ENCODE measurements around the gene PHLDA2. TPM values are rescaled to one million over a fixed set of nuclear protein-coding genes. Genes with fewer than 3 reads are reported as not detected.
A peak's percentile ranks its signal among the peaks of the same experiment; 100 is the strongest.

The PHLDA2 gene
- total RNA-seq, 1 donor from 2014 or later = not detected

DNA sequence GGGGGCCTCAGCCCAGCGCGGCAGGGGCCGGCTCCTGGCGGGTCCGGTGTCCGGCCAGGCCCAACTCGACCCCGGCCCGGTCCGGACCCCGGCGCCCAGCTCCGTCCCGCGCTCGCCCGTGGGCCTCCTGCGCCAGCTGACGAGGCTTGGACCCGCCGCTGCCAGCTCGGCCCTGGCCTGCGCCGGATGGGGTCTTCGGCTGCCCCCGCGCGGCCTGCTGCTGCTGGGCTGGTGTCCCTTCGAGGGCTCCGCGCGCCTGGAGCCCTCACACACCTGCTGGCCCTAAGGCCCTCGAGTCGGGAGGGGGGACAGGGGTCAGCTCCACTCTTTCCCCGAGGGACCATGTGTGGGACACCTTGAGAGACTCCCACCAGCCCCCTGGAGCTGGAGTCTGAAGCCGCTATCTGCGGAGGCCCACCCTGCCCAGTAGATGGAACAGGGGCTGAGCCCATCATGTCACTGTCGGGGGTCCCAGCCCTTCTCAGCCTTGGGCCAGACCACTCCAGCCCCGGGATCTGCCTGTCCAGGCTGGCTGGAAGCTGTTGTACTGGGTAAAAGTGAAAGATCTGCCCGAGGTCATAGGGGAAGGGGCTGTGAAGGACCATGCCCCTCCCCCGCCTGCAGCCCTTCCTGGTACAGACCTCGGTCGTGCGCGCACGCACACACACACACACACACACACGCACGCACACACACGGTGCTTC is 42.9 kb downstream of the PHLDA2 start:
- DNase-seq (ENCODE audit: low spot score in 2 of 2) (no peak), FAIRE-seq (no peak)

DNA sequence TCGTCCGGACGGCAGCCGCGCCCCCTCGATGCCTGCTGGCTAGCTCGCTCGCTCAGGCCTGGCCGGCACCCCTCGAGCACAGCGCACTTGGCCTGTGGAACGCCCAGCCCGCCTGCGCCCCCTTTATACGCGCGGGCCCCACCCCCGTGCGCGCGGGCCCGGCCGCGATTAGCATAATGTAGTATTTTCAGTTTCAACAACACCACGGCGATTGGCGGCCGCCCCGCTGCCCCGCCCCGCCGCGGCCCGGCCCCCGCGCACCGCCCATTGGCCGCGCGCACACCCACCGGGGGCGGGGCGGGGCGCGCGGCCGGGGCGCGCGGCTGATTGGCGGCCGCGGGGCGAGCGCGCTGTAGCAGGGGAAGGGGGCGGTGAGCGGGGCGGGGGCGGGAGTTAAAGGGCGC is 43.5 kb downstream of the PHLDA2 start, which contains the start of gene CDKN1C:
Gene CDKN1C (minus strand): TSS at position 98 of the 404 bp plus-strand sequence. CDS start 319 bp downstream, outside the sequence.
- peak; percentile 96 to 98 for DNase-seq (ENCODE audit: low spot score in 2 of 2)
- FAIRE-seq = no peak

DNA sequence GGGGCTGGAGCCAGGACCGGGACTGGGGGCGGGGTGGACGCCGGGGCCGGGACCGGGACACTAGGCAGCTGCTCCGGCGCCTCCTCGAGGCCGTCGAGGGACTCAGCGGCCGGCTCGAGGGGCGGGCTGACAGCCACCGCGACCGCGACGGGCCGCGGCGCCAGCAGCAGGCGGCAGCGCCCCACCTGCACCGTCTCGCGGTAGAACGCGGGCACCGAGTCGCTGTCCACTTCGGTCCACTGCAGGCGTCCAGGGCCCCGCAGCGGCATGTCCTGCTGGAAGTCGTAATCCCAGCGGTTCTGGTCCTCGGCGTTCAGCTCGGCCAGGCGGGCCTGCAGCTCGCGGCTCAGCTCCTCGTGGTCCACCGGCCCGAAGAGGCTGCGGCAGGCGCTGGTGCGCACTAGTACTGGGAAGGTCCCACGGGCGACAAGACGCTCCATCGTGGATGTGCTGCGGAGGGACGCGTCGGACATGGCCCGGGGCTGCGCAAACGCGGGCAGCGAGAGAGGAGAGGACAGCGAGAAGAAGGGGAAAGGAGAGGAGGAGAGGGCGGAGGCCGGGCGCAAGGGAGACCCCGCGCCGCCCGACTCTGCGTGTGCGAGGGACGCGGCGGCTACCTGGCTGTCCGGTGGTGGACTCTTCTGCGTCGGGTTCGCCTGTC is 44.1 kb downstream of the PHLDA2 start:
- peak; percentile 74 to 89 for DNase-seq (ENCODE audit: low spot score in 2 of 2)
- FAIRE-seq = no peak

DNA sequence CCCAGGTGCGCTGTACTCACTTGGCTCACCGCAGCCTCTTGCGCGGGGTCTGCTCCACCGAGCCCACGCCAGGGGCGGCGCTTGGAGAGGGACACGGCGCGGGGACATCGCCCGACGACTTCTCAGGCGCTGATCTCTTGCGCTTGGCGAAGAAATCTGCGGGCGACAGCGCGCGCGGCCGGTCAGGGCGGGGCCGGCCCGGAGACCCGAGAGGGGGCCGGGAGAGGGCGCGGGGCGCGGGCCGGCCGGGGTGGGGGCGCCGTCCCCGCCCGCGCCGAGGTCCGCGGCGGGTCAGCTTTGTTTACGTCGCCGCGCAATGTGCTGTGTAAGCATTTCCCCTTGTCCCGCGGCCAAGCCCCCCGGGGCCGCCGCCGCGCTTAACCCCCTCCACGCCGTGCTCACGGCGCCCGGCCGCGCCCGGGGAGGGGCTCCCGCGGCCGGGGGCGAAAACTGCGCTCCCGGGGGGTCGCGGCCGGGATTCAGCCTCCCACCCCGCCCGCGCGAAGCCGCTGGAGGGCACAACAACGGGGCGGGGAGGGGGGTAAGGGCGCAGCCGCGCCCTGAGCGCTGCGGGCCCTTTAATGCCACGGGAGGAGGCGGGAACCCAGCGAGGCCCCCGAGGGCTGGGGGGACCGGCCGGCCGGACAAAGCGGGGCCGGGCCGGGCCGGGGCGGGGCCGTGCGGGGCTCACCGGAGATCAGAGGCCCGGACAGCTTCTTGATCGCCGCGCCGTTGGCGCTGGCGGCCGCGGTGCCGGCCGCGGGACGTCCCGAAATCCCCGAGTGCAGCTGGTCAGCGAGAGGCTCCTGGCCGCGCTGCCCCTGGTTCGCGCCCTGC is 45.0 kb downstream of the PHLDA2 start:
- DNase-seq (ENCODE audit: low spot score in 2 of 2) = peak in 1 of 2 donors; percentile 82
- no peak for FAIRE-seq

DNA sequence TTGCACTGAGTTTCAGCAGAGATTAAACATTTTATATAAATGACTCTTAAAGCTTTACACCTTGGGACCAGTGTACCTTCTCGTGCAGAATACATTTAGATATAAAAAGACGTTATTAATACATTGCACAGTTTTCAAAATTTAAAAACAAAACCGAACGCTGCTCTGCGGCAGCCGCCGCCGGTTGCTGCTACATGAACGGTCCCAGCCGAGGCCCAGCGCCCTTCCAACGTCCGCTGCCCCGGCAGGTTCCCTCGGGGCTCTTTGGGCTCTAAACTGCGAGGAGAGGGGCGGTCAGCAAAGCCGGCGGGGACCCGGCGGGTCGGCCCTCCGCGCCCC is 45.6 kb downstream of the PHLDA2 start:
- FAIRE-seq = no peak
- no peak for DNase-seq (ENCODE audit: low spot score in 2 of 2)

DNA sequence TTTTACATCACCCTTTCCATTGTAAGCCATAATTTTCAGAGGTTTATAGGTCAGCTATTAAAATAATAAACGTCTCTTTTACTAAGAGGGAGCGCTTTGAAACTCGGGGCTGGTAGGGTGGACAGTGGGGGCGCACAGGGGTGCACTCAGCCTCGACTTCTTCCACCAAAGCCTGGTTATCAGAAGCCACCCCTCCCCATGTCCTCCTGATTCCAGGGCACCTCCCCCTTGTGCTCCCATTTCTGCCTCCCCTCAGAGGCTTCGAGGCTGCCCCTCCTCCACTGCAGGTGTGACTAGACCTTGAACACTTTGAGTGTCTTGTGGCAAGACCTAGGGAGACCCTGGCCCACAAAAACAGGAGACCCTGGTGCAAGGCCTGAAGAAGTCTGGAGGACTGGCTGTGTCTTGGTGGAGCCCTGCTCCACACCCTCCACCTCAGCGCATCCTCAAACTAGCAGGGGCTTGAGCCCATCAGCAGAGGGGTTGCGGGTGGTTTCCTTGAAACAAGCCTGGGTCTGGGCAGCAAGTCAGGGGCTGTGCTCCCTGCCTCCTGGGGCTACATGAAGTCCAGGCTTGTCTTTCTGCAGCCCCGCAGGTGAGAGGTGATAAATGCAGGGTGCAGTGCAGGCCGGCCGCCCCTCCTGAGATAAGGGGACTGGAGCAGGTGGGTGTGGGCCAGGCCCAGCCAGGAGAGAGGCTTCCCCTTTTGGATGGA is 46.7 kb downstream of the PHLDA2 start:
- DNase-seq (ENCODE audit: low spot score in 2 of 2) = no peak
- FAIRE-seq = no peak

DNA sequence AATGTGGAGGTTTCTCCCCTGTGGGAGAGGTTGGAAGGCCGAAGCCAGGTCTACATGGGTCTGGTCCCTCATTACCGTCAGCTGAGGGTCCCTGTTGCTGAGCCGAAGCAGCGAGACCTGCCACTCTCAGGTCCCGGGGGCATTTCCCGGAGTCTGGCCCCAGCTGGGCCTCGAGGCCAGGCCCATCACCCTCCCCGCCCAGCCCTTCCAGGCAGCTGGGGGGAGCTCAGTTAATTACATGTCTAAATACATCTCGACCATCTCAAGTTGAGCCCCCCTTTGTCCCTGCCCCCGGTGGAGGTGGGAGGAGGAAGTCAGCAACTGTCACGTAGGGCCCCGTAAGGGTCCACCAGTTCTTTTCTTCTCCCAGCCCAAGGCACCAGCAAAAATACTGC is 47.2 kb downstream of the PHLDA2 start:
- no peak for DNase-seq (ENCODE audit: low spot score in 2 of 2)
- FAIRE-seq = no peak

DNA sequence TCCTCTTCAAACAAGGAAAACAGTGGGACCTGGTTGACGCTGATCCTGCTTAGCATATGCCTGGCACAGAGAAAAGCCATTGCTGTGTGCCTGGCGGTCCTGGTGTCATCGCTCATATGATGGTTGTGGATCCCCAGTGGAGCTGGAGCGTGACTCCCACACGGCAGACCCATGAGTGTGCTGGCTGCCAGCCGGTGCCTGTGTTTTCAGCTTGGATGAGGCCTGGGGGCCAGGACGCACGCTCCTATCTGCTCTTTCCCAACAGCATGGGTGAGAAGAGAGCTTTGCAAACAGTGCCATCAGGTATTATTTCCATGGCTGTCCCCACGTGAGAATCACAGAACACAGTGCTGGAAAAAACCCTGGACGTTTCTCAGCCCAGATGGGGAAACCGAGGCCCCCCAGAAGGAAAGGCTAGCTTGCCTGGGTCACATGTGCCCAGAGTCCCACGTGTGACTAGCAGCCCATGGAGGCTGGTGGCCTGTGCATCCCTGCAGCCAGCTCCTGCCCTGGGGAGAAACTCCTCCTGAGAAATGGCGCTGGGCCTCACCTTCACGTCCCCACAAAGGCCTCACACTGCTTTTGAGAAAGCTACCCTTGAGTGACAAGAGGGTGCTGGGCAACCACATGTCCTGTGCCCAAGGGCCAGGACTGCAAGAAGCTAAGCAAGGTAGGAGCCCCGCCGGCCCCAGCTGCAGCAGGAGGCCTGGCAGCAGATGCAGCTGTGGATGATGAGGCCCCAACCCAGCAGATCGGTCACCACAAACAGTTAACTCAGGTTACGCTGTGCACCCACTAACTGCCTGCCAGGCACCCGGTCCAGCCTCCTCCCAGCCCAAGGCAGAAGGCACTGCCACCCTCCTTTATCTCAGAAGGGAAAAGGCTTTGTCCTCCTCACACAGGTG is 47.9 kb downstream of the PHLDA2 start:
- DNase-seq (ENCODE audit: low spot score in 2 of 2) (no peak), FAIRE-seq (no peak)

DNA sequence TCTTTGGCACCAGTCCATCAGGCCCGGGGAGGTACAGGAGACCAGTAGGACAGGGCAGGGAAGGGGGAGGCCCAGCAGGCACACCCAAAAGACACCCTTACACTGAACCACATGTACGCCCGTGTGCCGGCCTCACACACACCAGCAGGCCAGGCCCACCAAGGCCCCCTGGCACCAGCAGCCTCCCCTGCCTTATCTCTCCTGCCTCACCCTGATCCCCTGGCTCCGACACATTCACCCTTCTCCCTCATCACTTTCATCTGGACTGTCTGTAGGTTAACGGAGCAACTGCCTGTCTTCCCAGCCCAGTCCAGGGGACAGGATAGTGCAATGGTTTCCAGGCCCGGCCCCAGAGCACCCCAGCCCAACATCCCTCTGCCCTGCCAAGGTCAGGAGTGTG is 48.6 kb downstream of the PHLDA2 start:
- no peak for FAIRE-seq

GRCh38 chr11:2878782-2879181 is 50.4 kb downstream of the PHLDA2 start:
- DNase-seq (ENCODE audit: low spot score in 2 of 2) = no peak
- FAIRE-seq = no peak

More for the DNA sequence above, 48.6 kb downstream of the PHLDA2 start:
- DNase-seq (ENCODE audit: low spot score in 2 of 2) = no peak

Small RNA genes lying within 50 kb of the gene (small RNA-seq; reads per million reads assigned to genes)
- 20.4 reads per million, percentile 97 among the genes with 10 or more reads in this experiment for gene SNORA54

Other genes with a start within 250 kb of the PHLDA2 start
- 2.0 TPM for gene KCNQ1OT1, start 229.4 kb downstream of the PHLDA2 start, total RNA-seq
- gene CDKN1C, start 43.6 kb downstream of the PHLDA2 start, total RNA-seq = 36.7 TPM
- 245 TPM for gene NAP1L4, start 62.9 kb upstream of the PHLDA2 start, total RNA-seq
- gene CARS1, start 128.0 kb upstream of the PHLDA2 start, total RNA-seq = 33.8 TPM
- 28.9 TPM for gene OSBPL5, start 235.9 kb upstream of the PHLDA2 start, total RNA-seq